Activated CD8-positive, alpha-beta memory T cell treated with anti-CD3 and anti-CD28 coated beads, Interleukin-2, amount 50 U/mL, for 4 hours (primary cell): ENCODE measurements around the gene PEBP1.
A peak's percentile ranks its signal among the peaks of the same experiment; 100 is the strongest.

Experiments
- DNase-seq: peaks from one replicate; pipeline ENCODE4 v3.0.0-alpha.2; 2020

PEBP1 gene

GRCh38 chr12:118136559-118137003 lies 657 bp downstream of the PEBP1 start:
- DNase-seq, result peak; percentile 39

DNA sequence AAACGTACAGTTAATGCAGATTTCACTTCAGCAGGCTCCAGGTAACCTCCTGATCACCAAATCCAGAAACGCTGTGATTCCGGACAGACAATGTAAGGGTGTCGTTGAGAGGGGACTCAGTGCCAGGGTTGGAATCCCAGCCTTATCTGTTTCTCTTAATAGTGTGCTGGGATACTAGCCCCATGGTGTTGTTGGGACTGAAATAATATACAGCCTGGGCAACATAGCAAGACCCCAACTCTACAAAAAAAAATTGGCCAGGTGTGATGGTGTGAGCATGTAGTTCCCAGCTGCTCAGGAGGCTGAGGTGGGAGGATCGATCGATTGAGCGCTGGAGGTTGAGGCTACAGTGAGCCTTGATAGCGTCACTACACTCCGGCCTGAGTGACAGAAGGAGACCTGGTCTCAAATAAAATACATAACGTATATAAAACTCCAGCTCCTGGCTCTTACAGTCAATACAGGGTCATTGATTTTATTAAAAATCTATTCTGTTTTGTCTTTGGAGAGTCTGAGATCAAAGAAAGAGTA lies 1.3 kb downstream of the PEBP1 start:
- no peak for DNase-seq

DNA sequence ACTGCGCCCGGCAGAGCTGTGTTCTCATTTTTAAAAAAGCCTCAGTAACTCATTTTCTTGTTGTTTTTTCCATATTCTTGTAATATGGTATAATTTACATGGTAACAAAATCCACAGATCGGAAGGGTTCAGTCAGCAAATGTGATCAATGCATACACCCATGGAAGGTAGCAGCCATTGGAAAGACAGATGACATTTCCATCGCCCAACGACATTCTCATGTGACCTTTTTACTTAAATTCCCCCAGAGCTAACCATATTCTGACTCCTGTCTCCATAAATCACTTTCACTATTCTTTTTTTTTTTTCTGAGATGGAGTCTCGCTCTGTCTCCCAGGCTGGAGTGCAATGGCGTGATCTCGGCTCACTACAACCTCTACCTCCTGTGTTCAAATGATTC lies 4.9 kb downstream of the PEBP1 start:
- no peak for DNase-seq

DNA sequence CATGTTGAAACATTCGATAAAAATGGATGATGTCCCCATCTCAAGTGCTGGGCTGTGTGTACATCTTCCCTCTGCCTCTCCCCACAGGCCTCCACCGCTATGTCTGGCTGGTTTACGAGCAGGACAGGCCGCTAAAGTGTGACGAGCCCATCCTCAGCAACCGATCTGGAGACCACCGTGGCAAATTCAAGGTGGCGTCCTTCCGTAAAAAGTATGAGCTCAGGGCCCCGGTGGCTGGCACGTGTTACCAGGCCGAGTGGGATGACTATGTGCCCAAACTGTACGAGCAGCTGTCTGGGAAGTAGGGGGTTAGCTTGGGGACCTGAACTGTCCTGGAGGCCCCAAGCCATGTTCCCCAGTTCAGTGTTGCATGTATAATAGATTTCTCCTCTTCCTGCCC lies 8.6 kb downstream of the PEBP1 start:
- DNase-seq, result no peak

DNA sequence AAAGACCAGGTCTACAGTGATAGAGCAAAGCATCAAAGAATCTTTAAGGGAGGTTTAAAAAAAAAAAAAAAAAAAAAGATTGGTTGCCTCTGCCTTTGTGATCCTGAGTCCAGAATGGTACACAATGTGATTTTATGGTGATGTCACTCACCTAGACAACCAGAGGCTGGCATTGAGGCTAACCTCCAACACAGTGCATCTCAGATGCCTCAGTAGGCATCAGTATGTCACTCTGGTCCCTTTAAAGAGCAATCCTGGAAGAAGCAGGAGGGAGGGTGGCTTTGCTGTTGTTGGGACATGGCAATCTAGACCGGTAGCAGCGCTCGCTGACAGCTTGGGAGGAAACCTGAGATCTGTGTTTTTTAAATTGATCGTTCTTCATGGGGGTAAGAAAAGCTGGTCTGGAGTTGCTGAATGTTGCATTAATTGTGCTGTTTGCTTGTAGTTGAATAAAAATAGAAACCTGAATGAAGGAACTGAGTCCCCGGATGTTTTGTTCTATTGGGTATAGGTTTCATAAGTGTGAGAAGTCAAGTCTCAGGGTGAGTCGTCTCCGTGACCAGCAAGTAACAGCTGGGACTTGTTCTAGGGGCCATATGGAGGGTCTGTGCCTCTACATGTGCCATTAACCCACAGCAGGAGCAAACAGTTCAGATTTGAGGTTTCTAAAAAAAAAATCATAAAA lies 9.3 kb downstream of the PEBP1 start:
- no peak for DNase-seq

GRCh38 chr12:118145798-118146156 lies 9.9 kb downstream of the PEBP1 start:
- no peak for DNase-seq

DNA sequence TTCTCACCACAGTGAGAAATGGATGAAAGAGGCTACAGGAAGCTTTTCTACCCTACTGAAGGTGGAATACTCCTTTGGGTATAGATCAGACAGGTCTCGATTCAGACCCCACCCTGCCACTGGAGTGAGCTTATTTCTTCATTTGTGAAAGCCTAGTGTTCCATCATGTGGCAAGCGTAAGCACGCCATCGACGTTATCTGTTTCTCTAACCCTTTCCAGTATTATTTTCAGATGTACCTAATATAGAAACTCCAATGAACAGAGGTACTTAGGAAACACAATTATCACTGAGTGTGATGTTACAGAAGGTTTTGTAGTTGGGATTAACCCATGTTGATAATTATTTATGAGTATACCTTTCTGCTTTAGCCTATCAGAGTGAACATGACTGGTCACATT lies 12.4 kb downstream of the PEBP1 start:
- DNase-seq, result no peak

DNA sequence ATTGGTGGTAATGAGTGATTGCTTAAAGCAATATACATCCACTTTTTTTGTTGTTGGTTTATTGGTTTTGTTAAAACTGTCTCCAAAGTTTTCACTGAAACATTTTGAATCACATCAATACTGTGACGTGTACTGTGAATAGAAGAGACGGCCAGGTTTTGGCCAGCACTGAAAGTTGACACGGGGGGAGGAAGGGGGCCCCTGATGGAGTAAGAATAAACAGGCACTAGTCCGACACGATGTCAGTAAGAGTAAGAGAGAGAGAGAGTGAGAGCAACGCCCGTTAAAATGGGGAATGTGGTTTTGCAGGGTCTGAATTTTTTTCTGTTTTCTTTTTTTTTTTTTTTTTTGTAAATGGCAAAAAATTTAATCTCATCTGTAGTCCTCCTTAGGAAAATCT lies 14.7 kb downstream of the PEBP1 start:
- DNase-seq, result no peak

- DNase-seq, result no peak
Observed at GRCh38 chr12:118151755-118152154, 15.8 kb downstream of the PEBP1 start.

GRCh38 chr12:118160536-118160935 lies 24.6 kb downstream of the PEBP1 start:
- DNase-seq, result no peak

DNA sequence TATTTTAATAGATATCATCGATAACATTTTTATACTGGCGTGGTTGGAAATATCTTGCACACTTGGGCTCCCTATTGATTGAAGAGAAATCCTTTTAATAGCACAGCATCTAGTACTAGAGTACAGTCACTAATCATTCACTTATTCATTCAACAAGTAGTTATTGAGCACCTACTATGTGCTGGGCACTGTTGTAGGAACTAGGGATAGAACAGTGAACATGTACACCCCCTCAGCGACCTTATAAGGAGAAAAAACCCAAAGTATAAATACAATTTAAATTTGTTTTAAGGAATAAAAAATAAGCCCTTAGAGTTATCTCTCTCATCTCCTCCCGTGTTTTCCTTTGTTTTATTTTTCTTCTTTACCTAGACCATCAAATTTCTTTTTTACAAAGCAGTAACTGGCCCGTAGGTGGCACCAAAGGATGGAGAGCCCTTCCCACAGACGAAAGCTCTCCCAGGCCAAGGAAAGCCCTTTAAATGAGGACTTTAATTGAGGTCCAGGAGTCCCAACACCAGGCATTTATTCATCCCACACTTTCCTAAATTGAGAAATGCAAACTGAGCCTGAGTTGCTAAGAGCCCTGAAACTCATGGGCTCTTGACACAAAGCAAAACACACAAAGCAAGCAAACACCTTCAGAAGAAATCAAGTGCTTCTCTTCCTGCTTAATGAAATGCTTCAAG lies 29.0 kb downstream of the PEBP1 start:
- no peak for DNase-seq

DNA sequence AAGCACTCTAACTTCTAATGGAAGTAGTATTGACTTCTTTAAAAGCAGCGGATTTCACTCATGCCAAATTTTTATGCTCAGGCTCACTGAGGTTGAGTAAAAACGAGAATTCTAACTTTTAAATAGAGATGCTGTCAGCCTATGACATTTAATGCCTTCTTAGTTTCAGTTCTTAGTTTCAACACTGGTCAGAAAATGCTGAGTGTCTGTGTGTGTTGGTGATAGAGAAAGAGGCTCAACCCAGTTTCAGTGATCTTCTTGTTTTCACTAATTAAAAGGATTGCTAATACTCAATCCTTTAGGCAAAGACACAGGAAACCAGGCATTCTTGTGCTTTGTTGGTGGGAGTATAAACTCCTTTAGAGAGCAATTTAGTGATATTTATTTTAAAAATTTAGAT lies 31.0 kb downstream of the PEBP1 start:
- no peak for DNase-seq

DNA sequence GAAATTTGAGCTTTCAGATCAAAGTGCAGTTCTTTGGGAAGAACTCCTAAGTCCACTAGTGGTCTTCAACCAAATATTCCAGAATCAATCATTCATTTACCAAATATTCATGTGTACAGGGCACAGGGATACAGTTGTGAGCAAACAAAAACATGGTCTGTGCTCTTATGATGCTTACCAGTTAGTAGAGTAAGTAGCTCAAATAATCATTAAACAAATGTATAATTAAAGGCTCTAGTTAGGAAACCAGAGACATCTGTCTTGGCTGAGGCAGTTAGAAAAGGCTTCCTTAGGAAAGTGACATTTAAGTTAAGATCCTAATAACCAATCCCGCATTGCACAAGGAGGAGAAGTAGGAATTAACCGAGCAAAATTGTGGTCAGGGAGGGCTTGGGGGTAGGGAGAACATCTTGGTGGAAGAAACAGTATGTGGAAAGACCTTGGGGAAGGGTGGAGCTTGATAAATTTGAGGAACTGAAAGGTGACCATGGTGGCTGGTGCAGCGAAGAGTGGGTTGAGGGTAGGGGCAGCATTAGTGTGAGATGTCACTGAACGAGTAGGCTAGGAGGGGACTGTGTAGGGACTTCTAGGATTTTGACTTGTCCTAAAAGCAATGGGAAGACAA lies 40.0 kb downstream of the PEBP1 start:
- no peak for DNase-seq

GRCh38 chr12:118183155-118183554 lies 47.2 kb downstream of the PEBP1 start:
- no peak for DNase-seq

DNA sequence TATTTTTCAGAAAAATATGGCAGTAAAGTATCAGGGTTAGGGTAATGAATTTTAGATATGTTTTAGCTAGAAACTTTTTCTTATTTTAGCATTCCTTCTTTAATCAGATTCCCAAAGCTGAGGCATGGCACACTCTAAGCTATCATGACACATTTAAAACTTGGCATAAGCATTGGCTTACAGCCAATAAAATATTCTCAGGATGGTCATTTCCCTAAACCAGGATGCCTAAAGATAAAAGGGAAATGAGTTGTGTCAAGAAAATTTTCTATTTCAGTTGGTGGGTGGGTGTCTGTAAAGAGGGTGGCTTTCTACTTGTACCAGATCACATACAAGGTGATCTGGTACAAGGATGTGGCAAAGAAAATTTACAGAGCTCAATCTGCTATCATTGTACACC lies 47.8 kb downstream of the PEBP1 start:
- DNase-seq, result no peak

DNA sequence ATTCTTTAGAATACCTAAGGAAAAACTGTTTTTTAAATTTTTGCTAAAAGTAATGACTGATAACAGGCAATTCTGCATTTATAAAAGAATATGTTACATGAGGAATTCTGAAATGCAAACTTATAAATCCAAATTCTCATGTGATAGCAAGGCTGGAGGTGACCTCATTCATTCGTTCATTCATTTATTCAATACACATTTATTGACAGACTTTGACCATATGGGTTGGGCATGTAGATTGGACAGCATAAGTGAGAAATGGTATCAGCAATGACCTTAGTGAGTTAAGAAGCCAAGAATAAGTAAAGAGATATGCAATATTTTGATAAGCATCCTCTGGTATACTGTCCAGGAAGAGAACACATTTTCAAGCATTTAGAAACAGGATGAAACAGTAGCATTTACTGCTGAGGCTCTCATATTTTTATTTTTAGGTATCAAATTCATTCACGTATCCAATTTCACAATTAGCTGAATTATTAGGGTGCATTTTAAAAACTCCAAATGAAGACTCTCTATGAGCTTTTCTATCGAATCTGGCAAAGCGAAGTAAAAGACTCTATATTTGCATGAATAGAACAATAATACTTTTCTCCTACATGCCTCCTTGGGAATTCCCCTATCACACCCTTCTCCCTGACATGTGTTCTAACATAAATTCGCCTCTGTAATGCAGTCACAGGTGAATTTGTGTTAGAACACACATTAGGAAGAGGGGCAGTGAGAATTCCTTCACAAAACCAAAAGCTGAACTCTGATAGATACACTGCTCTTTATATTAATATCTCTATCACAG lies 49.9 kb downstream of the PEBP1 start:
- DNase-seq, result no peak

- DNase-seq, result no peak
Observed at GRCh38 chr12:118187751-118188435, 52.0 kb downstream of the PEBP1 start.

DNA sequence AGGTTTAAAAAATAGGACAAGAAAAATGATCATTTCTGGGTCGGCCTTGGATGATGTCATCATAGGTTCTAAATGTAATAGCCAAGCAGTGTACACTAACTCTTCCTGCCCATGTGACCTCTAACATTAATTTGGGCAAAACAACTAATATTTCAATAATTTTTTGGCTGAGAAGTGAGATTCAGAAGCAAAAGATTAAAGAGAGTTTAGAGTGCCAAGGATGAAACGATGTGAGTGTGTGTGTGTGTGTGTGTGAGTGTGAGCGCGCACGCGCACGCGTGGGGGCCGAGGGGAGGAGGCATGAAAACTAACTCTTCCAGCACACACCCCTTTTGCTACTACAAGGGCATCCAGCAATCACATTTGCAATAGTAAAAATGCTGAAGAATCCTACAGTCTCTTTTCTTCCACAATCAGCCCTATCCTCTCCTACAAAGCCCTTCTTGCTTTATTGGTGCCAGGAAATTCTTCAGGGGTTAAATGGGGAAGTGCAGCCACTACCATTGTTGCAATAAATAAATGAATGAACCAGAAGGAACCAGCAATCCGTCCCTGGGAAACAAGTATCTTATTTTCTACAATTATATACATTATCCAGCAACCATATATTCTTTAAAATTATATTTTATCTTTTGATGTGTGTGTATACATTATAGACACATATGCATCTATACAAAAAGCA lies 52.9 kb downstream of the PEBP1 start:
- no peak for DNase-seq

GRCh38 chr12:118189741-118190191 lies 53.8 kb downstream of the PEBP1 start:
- no peak for DNase-seq

- DNase-seq, result no peak
Observed at GRCh38 chr12:118190266-118190665, 54.3 kb downstream of the PEBP1 start.

- no peak for DNase-seq
Observed at GRCh38 chr12:118193477-118193876, 57.6 kb downstream of the PEBP1 start.

DNA sequence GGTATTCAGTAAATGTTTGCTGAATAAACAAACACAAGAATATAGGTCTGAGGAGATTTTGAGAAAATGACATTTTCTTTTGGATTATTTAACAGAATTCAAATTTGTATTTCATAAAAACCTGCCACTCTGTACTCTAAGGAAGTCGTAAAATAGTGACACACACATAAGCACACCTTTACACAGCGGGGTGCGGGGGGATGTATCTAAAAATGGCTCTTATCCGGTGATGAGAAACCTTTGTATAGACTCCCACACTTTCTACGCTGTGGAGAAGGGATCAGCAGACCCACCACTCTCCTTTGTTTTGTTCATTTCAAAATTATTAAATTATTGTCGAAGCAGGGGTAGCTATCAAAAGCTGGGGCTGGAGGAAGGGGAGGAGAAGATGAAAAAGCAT lies 58.0 kb downstream of the PEBP1 start:
- no peak for DNase-seq
